HepG2 (cell line): ENCODE results near the gene NCKAP5L. TPM values are rescaled to one million over a fixed set of nuclear protein-coding genes. Genes with fewer than 3 reads are reported as not detected.

Source experiments
- AHDC1 ChIP-seq: sonication (generic); formaldehyde crosslinking; IDR thresholded peaks from 2 replicates; pipeline ENCODE4 v1.5.1; 2020; ENCODE audit warnings: mild to moderate bottlenecking, missing genetic modification reagents, borderline replicate concordance
- CEBPZ ChIP-seq: IDR thresholded peaks from 2 replicates; pipeline ENCODE4 v1.6.1; 2012; ENCODE audit warnings: low read length, improper control_type of control experiment
- CREB1 ChIP-seq, 2 experiments: fragments of 450-650 bp in 1 of 2; IDR thresholded peaks; 2 replicates each; pipeline ENCODE4 v1.6.1; 2016 to 2017; ENCODE audit warnings: control low read depth in 1 of 2, mild to moderate bottlenecking in 1 of 2, missing compliant biosample characterization in 1 of 2, missing genetic modification characterization in 1 of 2
- DNMT1 ChIP-seq: sonication (generic); formaldehyde crosslinking; IDR thresholded peaks from 2 replicates; pipeline ENCODE4 v1.5.1; 2020; ENCODE audit warnings: mild to moderate bottlenecking, missing genetic modification reagents
- GFI1 ChIP-seq: sonication (generic); formaldehyde crosslinking; IDR thresholded peaks from 2 replicates; pipeline ENCODE4 v1.5.0; 2020; ENCODE audit warnings: missing genetic modification reagents, mild to moderate bottlenecking, borderline replicate concordance
- IRX3 ChIP-seq: sonication (generic); formaldehyde crosslinking; IDR thresholded peaks from 2 replicates; pipeline ENCODE4 v1.8.1; 2023; ENCODE audit warnings: mild to moderate bottlenecking, low read depth, missing genetic modification reagents, borderline replicate concordance
- MAFK ChIP-seq, 2 experiments: IDR thresholded peaks in 1 of 2; conservative IDR thresholded peaks in 1 of 2; 2 replicates each; pipeline ENCODE4 v1.6.1; 2011; ENCODE audit warnings: improper control_type of control experiment in 2 of 2, low read length in 2 of 2
- MIXL1 ChIP-seq: IDR thresholded peaks from 2 replicates; pipeline ENCODE4 v1.6.1; 2016
- ONECUT2 ChIP-seq: sonication (generic); formaldehyde crosslinking; IDR thresholded peaks from 2 replicates; pipeline ENCODE4 v1.4.0; 2020; ENCODE audit warnings: missing genetic modification reagents
- RXRB ChIP-seq: IDR thresholded peaks from 2 replicates; pipeline ENCODE4 v1.6.1; 2016; ENCODE audit warnings: borderline replicate concordance, missing genetic modification reagents, missing compliant biosample characterization
- SALL2 ChIP-seq: sonication (generic); formaldehyde crosslinking; IDR thresholded peaks from 2 replicates; pipeline ENCODE4 v1.8.1; 2023; ENCODE audit warnings: mild to moderate bottlenecking, missing genetic modification reagents, inconsistent platforms
- SOX6 ChIP-seq, 2 experiments: fragments of 450-650 bp in 1 of 2; sonication (generic) in 1 of 2; formaldehyde crosslinking in 1 of 2; IDR thresholded peaks; 2 replicates each; pipeline versions ENCODE4 v1.4.0 to v1.6.1; 2017 to 2020; ENCODE audit warnings: antibody characterized with exemption in 1 of 2, mild to moderate bottlenecking in 1 of 2, missing genetic modification reagents in 1 of 2
- ZBTB8A ChIP-seq: sonication (generic); formaldehyde crosslinking; IDR thresholded peaks from 2 replicates; pipeline ENCODE4 v1.4.0; 2020; ENCODE audit warnings: mild to moderate bottlenecking, low read depth, missing genetic modification reagents, borderline replicate concordance
- ZNF17 ChIP-seq: sonication (generic); formaldehyde crosslinking; IDR thresholded peaks from 2 replicates; pipeline ENCODE4 v1.5.0; 2020; ENCODE audit warnings: mild to moderate bottlenecking, missing genetic modification reagents
- ZNF225 ChIP-seq: sonication (generic); formaldehyde crosslinking; IDR thresholded peaks from 2 replicates; pipeline ENCODE4 v1.4.0; 2020; ENCODE audit warnings: mild to moderate bottlenecking, missing genetic modification reagents
- ZNF629 ChIP-seq: sonication (generic); formaldehyde crosslinking; conservative IDR thresholded peaks from 2 replicates; pipeline ENCODE4 v1.5.0; 2020; ENCODE audit warnings: missing genetic modification reagents
- ZNF644 ChIP-seq: IDR thresholded peaks from 2 replicates; pipeline ENCODE4 v1.6.1; 2016; ENCODE audit warnings: low read depth
- ZNF776 ChIP-seq: sonication (generic); formaldehyde crosslinking; IDR thresholded peaks from 2 replicates; pipeline ENCODE4 v1.4.0; 2020; ENCODE audit warnings: mild to moderate bottlenecking, missing genetic modification reagents
- ZNF780A ChIP-seq: sonication (generic); formaldehyde crosslinking; IDR thresholded peaks from 2 replicates; pipeline ENCODE4 v1.8.0; 2022; ENCODE audit warnings: mild to moderate bottlenecking, missing genetic modification reagents, moderate library complexity
- polyA plus RNA-seq, 8 experiments: library from polyadenylated mRNA; depleted of rRNA in 3 of 8; stranded (reverse) in 7 of 8; unstranded in 1 of 8; fragments of >200 nt; fragmentation: Illumina TruSeq in 4 of 8; extraction: Trizol in 4 of 8; gene quantifications; 2 replicates each; pipeline versions ENCODE4 v1.2.1 to v1.2.3, GENCODE V29; 2011 to 2016; ENCODE audit warnings: low read depth in 4 of 8, missing spikeins in 1 of 8, mixed read lengths in 1 of 8; ENCODE audit not compliant: insufficient read depth in 1 of 8
- total RNA-seq, 5 experiments: library from RNA; depleted of rRNA; stranded (reverse); fragments of >200 nt; fragmentation: Illumina TruSeq; extraction: Trizol; gene quantifications; 2 replicates each; pipeline ENCODE4 v1.2.3, GENCODE V29; 2016; ENCODE audit warnings: low read depth in 1 of 5
- TF ChIP-seq, protein P1 (sequence below): IDR thresholded peaks from 2 replicates; pipeline ENCODE4 v1.6.1; 2012; ENCODE audit warnings: inconsistent platforms

NCKAP5L gene
- total and polyA plus RNA-seq, 2 of the 13 experiments (the other 11 are each of a cell fraction or from before 2014, with no cell fraction given) = 4.1 to 9.0 TPM

GRCh38 chr12:49741882-49742620 is 86.2 kb downstream of the NCKAP5L start (continued):
- TF ChIP-seq, protein P1, sequence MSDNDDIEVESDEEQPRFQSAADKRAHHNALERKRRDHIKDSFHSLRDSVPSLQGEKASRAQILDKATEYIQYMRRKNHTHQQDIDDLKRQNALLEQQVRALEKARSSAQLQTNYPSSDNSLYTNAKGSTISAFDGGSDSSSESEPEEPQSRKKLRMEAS = peak; percentile 42; the same call in 1 of the 2 replicates
- TF ChIP-seq AHDC1 (CRISPR knock-in tag) (peak; percentile 31; the same call in 1 of the 2 replicates), CREB1 (IDR thresholded peaks at IDR 0.05) (peak; percentile 45; the same call in 1 of the 2 replicates), CREB1 (CRISPR knock-in tag; IDR thresholded peaks at IDR 0.05) (no peak; the same call in 1 of the 2 replicates), ZNF225 (CRISPR knock-in tag) (no peak), SOX6 (IDR thresholded peaks at IDR 0.05) (no peak), SOX6 (CRISPR knock-in tag; IDR thresholded peaks at IDR 0.05) (peak; percentile 56; the same call in 1 of the 2 replicates), GFI1 (CRISPR knock-in tag) (peak; percentile 20; the same call in 1 of the 2 replicates), IRX3 (CRISPR knock-in tag) (no peak; the same call in 1 of the 2 replicates), ZNF644 (CRISPR knock-in tag) (0 out of 2 replicates have a peak, but pooled peaks have one; percentile 20), DNMT1 (CRISPR knock-in tag) (no peak), RXRB (CRISPR knock-in tag) (peak; percentile 91), MAFK (conservative IDR thresholded peaks at IDR 0.05 in 1 of 2, IDR thresholded peaks at IDR 0.05 in 1 of 2; ENCODE audit: low read length in 2 of 2) (peak in 1 of 2 experiments; percentile 63; a peak in 3 of 4 replicates), MIXL1 (CRISPR knock-in tag) (no peak), ZNF17 (CRISPR knock-in tag) (no peak), ZBTB8A (CRISPR knock-in tag) (peak; percentile 49; the same call in 1 of the 2 replicates), ZNF629 (CRISPR knock-in tag) (no peak), ZNF780A (no peak), ONECUT2 (peak; percentile 11; the same call in 1 of the 2 replicates), SALL2 (CRISPR knock-in tag) (no peak), CEBPZ (no peak), ZNF776 (CRISPR knock-in tag) (no peak)
